Panc1 (cell line): Measurements from ENCODE around the gene MTM1.

Experiments used
- POLR2AphosphoS5 ChIP-seq: IDR thresholded peaks from 2 replicates; pipeline ENCODE4 v1.6.1; 2012; ENCODE audit warnings: mild to moderate bottlenecking, low read depth, low read length, moderate library complexity
- SIN3A ChIP-seq: IDR thresholded peaks from 2 replicates; pipeline ENCODE4 v1.6.1; 2012; ENCODE audit warnings: low read depth, mild to moderate bottlenecking, low read length, moderate library complexity, borderline replicate concordance; ENCODE audit not compliant: insufficient read depth
- TCF7L2 ChIP-seq: IDR thresholded peaks from 2 replicates; pipeline ENCODE4 v1.6.1; 2011; ENCODE audit warnings: mild to moderate bottlenecking, low read depth, low read length, inconsistent platforms
- TF ChIP-seq, protein P1 (sequence below): fragments of 450-650 bp; IDR thresholded peaks from 2 replicates; pipeline ENCODE4 v1.5.1; 2017; ENCODE audit warnings: mild to moderate bottlenecking
- TF ChIP-seq, protein P2 (sequence below), 2 experiments: IDR thresholded peaks; 2 replicates each; pipeline ENCODE4 v1.6.1; 2011 to 2012; ENCODE audit warnings: low read depth in 2 of 2, control low read depth in 1 of 2, low read length in 1 of 2, mild to moderate bottlenecking in 1 of 2, moderate library complexity in 1 of 2; ENCODE audit not compliant: insufficient read depth in 1 of 2

DNA sequence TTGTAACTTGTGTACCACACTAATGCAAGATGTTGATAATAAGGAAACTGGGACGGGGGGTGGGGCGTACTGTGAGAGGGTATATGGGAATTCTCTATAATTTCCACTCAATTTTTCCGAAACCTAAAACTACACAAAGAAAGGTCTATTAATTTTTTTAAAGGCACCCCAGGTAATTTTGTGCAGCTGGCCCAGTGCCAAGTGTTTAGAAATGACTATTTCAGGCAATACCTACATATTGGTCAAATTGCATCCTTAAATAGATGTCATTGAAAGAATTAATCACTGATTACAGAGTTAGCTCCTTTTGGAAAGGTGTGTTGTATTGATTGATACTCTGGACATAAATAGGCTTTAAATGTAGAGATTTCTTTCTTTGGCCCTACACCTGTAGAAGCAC lies 114.7 kb downstream of the MTM1 start:
- TF ChIP-seq POLR2AphosphoS5 (no peak), SIN3A (no peak), TCF7L2 (no peak)
- TF ChIP-seq, protein P1, sequence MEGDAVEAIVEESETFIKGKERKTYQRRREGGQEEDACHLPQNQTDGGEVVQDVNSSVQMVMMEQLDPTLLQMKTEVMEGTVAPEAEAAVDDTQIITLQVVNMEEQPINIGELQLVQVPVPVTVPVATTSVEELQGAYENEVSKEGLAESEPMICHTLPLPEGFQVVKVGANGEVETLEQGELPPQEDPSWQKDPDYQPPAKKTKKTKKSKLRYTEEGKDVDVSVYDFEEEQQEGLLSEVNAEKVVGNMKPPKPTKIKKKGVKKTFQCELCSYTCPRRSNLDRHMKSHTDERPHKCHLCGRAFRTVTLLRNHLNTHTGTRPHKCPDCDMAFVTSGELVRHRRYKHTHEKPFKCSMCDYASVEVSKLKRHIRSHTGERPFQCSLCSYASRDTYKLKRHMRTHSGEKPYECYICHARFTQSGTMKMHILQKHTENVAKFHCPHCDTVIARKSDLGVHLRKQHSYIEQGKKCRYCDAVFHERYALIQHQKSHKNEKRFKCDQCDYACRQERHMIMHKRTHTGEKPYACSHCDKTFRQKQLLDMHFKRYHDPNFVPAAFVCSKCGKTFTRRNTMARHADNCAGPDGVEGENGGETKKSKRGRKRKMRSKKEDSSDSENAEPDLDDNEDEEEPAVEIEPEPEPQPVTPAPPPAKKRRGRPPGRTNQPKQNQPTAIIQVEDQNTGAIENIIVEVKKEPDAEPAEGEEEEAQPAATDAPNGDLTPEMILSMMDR: no peak
- TF ChIP-seq, protein P2, sequence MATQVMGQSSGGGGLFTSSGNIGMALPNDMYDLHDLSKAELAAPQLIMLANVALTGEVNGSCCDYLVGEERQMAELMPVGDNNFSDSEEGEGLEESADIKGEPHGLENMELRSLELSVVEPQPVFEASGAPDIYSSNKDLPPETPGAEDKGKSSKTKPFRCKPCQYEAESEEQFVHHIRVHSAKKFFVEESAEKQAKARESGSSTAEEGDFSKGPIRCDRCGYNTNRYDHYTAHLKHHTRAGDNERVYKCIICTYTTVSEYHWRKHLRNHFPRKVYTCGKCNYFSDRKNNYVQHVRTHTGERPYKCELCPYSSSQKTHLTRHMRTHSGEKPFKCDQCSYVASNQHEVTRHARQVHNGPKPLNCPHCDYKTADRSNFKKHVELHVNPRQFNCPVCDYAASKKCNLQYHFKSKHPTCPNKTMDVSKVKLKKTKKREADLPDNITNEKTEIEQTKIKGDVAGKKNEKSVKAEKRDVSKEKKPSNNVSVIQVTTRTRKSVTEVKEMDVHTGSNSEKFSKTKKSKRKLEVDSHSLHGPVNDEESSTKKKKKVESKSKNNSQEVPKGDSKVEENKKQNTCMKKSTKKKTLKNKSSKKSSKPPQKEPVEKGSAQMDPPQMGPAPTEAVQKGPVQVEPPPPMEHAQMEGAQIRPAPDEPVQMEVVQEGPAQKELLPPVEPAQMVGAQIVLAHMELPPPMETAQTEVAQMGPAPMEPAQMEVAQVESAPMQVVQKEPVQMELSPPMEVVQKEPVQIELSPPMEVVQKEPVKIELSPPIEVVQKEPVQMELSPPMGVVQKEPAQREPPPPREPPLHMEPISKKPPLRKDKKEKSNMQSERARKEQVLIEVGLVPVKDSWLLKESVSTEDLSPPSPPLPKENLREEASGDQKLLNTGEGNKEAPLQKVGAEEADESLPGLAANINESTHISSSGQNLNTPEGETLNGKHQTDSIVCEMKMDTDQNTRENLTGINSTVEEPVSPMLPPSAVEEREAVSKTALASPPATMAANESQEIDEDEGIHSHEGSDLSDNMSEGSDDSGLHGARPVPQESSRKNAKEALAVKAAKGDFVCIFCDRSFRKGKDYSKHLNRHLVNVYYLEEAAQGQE (IDR thresholded peaks at IDR 0.05; ENCODE audit: insufficient read depth in 1 of 2, low read depth in 2 of 2, low read length in 1 of 2): no peak
